IMR-90 (cell line): ENCODE results near the gene IQSEC1. TPM values are rescaled to one million over a fixed set of nuclear protein-coding genes. Genes with fewer than 3 reads are reported as not detected.

ENCODE experiments used
- ATAC-seq: fragments of 200-7000 bp; cut with Tn5 transposase; 2 replicates; pipeline ENCODE4 v1.9.1; 2020; ENCODE audit warnings: low read depth, mild to moderate bottlenecking, moderate library complexity
- BruUV-seq: library from RNA; stranded (reverse); fragments of 400-500 nt; replicated peaks from 2 replicates; lab custom pipeline; 2021; lab: Mats Ljungman, UMichigan
- CTCF ChIA-PET: fragments of 300-600 bp; formaldehyde crosslinking; extraction: SDS; loops from one replicate; lab custom pipeline; 2021; ENCODE audit warnings: antibody characterized with exemption; lab: Yijun Ruan, JAX
- POLR2A ChIA-PET: fragments of 300-600 bp; sonication (Branson Sonifier 250); formaldehyde crosslinking; loops from one replicate; lab custom pipeline; 2022; ENCODE audit warnings: antibody characterized with exemption; ENCODE audit not compliant: unreplicated experiment; lab: Charles Lee
- DNase-seq: peaks from one replicate; pipeline ENCODE4 v3.0.0; 2013
- H2AFZ ChIP-seq: replicated peaks from 2 replicates; pipeline ENCODE3; 2013; ENCODE audit warnings: low read length, mild to moderate bottlenecking; ENCODE audit not compliant: poor library complexity
- H2AK5ac ChIP-seq: 2 replicates; pipeline ENCODE4 v1.6.1; 2013; ENCODE audit warnings: low read depth, low read length, inconsistent platforms
- H2AK9ac ChIP-seq: replicated peaks from 2 replicates; pipeline ENCODE3; 2013; ENCODE audit warnings: mild to moderate bottlenecking, low read depth, low read length, moderate library complexity; ENCODE audit not compliant: poor library complexity
- H2BK120ac ChIP-seq: 2 replicates; pipeline ENCODE4 v1.6.1; 2013; ENCODE audit warnings: low read depth, low read length, inconsistent platforms
- H2BK15ac ChIP-seq: 3 replicates; pipeline ENCODE4 v1.6.1; 2013; ENCODE audit warnings: low read depth, low read length, inconsistent platforms
- H2BK20ac ChIP-seq: 2 replicates; pipeline ENCODE4 v1.6.1; 2013; ENCODE audit warnings: low read depth, mild to moderate bottlenecking, inconsistent platforms, low read length, moderate library complexity
- H2BK5ac ChIP-seq: 2 replicates; pipeline ENCODE4 v1.6.1; 2013; ENCODE audit warnings: mild to moderate bottlenecking, low read depth, low read length, inconsistent platforms; ENCODE audit not compliant: poor library complexity, severe bottlenecking
- H3K14ac ChIP-seq: replicated peaks from 2 replicates; pipeline ENCODE4 v1.6.1; 2013; ENCODE audit warnings: low read depth, low read length, inconsistent platforms
- H3K18ac ChIP-seq: 2 replicates; pipeline ENCODE4 v1.6.1; 2013; ENCODE audit warnings: low read depth, low read length, control low read depth
- H3K23ac ChIP-seq: 2 replicates; pipeline ENCODE4 v1.6.1; 2013; ENCODE audit warnings: low read depth, low read length, inconsistent platforms
- H3K27ac ChIP-seq: 2 replicates; pipeline ENCODE4 v1.5.1; 2013; ENCODE audit warnings: mild to moderate bottlenecking, control low read depth, low read length; ENCODE audit not compliant: insufficient read depth
- H3K27me3 ChIP-seq: 2 replicates; pipeline ENCODE4 v1.6.1; 2013; ENCODE audit warnings: low read length; ENCODE audit not compliant: control insufficient read depth, insufficient read depth
- H3K36me3 ChIP-seq: 2 replicates; pipeline ENCODE4 v1.6.1; 2013; ENCODE audit warnings: low read length, mixed read lengths; ENCODE audit not compliant: control insufficient read depth, insufficient read depth
- H3K4ac ChIP-seq: 2 replicates; pipeline ENCODE4 v1.6.1; 2013; ENCODE audit warnings: low read depth, low read length, inconsistent platforms
- H3K4me1 ChIP-seq: 2 replicates; pipeline ENCODE4 v1.6.1; 2013; ENCODE audit warnings: low read length, mixed read lengths; ENCODE audit not compliant: control insufficient read depth, insufficient read depth
- H3K4me2 ChIP-seq: 2 replicates; pipeline ENCODE4 v1.6.1; 2013; ENCODE audit warnings: low read depth, mild to moderate bottlenecking, control low read depth, low read length, moderate library complexity
- H3K4me3 ChIP-seq: 2 replicates; pipeline ENCODE4 v1.5.1; 2013; ENCODE audit warnings: low read depth, mild to moderate bottlenecking, control low read depth, low read length, moderate library complexity; ENCODE audit not compliant: insufficient read depth
- H3K56ac ChIP-seq: 2 replicates; pipeline ENCODE4 v1.6.1; 2013; ENCODE audit warnings: low read length, inconsistent platforms; ENCODE audit not compliant: insufficient read depth; ENCODE audit errors: extremely low read depth
- H3K79me1 ChIP-seq, 2 experiments: 2 replicates each; pipeline ENCODE4 v1.6.1; 2013; ENCODE audit warnings: low read length in 2 of 2, inconsistent platforms in 1 of 2, low read depth in 1 of 2
- H3K9ac ChIP-seq: 2 replicates; pipeline ENCODE4 v1.6.1; 2013; ENCODE audit warnings: low read depth, low read length, control low read depth
- H3K9me1 ChIP-seq: 2 replicates; pipeline ENCODE4 v1.6.1; 2013; ENCODE audit warnings: low read length, inconsistent platforms; ENCODE audit not compliant: insufficient read depth
- H3K9me3 ChIP-seq: 2 replicates; pipeline ENCODE4 v1.6.1; 2013; ENCODE audit warnings: low read length; ENCODE audit not compliant: control insufficient read depth, insufficient read depth
- H4K20me1 ChIP-seq: 2 replicates; pipeline ENCODE4 v1.6.1; 2013; ENCODE audit warnings: low read length, inconsistent platforms; ENCODE audit not compliant: insufficient read depth
- H4K5ac ChIP-seq: 2 replicates; pipeline ENCODE4 v1.6.1; 2013; ENCODE audit warnings: mild to moderate bottlenecking, low read depth, low read length, control low read depth
- H4K8ac ChIP-seq, 2 experiments: 2 replicates each; pipeline ENCODE4 v1.6.1; 2013; ENCODE audit warnings: low read depth in 2 of 2, low read length in 2 of 2, control low read depth in 1 of 2, inconsistent platforms in 1 of 2
- H4K91ac ChIP-seq: 2 replicates; pipeline ENCODE4 v1.6.1; 2013; ENCODE audit warnings: low read depth, low read length, inconsistent platforms; ENCODE audit not compliant: insufficient read depth
- BHLHE40 ChIP-seq: fragments of 150-350 bp; IDR thresholded peaks from 2 replicates; pipeline ENCODE4 v1.6.1; 2016; ENCODE audit warnings: mild to moderate bottlenecking, low read depth, low read length
- CEBPB ChIP-seq: IDR thresholded peaks from 2 replicates; pipeline ENCODE4 v1.6.1; 2012; ENCODE audit warnings: low read depth, low read length, improper control_type of control experiment
- CHD1 ChIP-seq: IDR thresholded peaks from 2 replicates; pipeline ENCODE4 v1.6.1; 2012; ENCODE audit warnings: low read depth, low read length, improper control_type of control experiment
- NFE2L2 ChIP-seq: fragments of 150-350 bp; IDR thresholded peaks from 2 replicates; pipeline ENCODE4 v1.6.1; 2016; ENCODE audit warnings: low read depth, mild to moderate bottlenecking, low read length
- RCOR1 ChIP-seq: IDR thresholded peaks from 2 replicates; pipeline ENCODE4 v1.6.1; 2012; ENCODE audit warnings: mild to moderate bottlenecking, low read length, improper control_type of control experiment; ENCODE audit not compliant: insufficient replicate concordance
- WGBS, 2 experiments: methylation state at CpG; one replicate each; pipeline versions ENCODE4 v1.1.5 to v1.1.7; 2013; ENCODE audit warnings: missing lambda C conversion rate in 2 of 2; ENCODE audit not compliant: insufficient read length in 1 of 2; ENCODE audit errors: extremely low coverage in 2 of 2; 5-methylcytosine and 5-hydroxymethylcytosine counted together
- dilution Hi-C: fragments of 300-500 bp; cut with HindIII; formaldehyde crosslinking; loops from one replicate; pipeline ENCODE4 v1.14.3; 2018; ENCODE audit warnings: low sequenced_read_pairs; ENCODE audit not compliant: unreplicated experiment
- in situ Hi-C: fragments of 300-500 bp; cut with MboI; formaldehyde crosslinking; loops from 3 replicates; pipeline ENCODE4 v1.14.3; 2019; ENCODE audit warnings: low sequenced_read_pairs, inconsistent platforms, mixed read lengths
- intact Hi-C: fragments of 100-400 bp; cut with micrococcal nuclease; formaldehyde crosslinking; loops from 2 replicates; pipeline ENCODE4 v1.10.0; 2022
- polyA plus RNA-seq, 3 experiments: library from polyadenylated mRNA; depleted of rRNA; stranded (reverse); fragments of >200 nt; gene quantifications; 2 replicates each; pipeline ENCODE4 v1.2.3, GENCODE V29; 2012; ENCODE audit warnings: low replicate concordance in 1 of 3
- total RNA-seq: library from RNA; depleted of rRNA; stranded (reverse); fragments of >200 nt; gene quantifications from 2 replicates; pipeline ENCODE4 v1.2.3, GENCODE V29; 2012
- TF ChIP-seq, protein P1 (sequence below): fragments of 150-350 bp; IDR thresholded peaks from 2 replicates; pipeline ENCODE4 v1.6.1; 2016; ENCODE audit warnings: low read depth, mild to moderate bottlenecking, low read length, moderate library complexity, borderline replicate concordance

The IQSEC1 gene
- total and polyA plus RNA-seq, 2 of the 4 experiments (the other 2 are of a cell fraction), result 5.9 to 11.9 TPM

DNA sequence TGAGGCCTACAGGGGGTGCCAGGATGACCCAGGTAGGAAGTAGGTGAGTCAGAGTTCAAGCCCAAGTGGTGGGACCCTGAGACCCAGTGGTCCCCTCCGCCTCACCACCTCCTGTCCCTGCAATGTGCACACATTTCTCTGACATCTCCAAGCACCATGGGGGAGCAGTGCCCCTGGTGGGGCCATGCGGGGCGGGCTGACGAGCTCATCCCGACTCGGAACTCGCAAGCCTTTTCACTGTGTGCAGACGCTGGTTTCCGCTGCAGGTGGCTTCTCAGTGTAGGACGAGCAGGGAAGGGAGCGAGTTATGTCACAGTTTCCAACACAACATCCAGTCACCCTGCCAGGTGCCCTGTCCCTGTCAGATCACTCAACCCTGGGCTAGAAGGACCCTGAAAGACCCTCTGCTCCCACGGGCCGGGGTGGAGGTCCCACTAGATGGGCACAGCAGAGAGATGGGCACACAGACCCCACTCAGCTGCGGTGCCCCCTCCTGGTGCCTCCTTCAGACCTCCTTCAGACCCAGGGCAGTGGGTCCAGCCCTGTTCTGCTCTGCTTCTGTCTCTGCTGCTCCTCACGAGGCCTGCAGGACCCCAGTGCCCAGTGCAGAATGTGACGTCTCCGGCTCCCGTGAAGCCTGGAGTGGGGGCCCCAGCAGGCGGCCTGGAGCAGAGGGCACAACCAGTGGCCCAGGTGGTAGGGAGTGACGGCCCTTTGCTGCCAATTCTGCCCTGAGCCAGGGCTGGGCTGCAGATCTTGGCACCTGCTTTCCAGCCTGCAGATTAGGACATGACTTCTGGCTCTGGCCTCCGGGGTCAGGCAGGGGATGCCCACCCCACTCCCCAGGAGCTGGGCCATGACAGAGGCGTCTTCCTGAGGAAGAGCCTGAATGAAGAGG is 129.9 kb downstream of the IQSEC1 start (continued):
- TF ChIP-seq BHLHE40, result no peak

DNA sequence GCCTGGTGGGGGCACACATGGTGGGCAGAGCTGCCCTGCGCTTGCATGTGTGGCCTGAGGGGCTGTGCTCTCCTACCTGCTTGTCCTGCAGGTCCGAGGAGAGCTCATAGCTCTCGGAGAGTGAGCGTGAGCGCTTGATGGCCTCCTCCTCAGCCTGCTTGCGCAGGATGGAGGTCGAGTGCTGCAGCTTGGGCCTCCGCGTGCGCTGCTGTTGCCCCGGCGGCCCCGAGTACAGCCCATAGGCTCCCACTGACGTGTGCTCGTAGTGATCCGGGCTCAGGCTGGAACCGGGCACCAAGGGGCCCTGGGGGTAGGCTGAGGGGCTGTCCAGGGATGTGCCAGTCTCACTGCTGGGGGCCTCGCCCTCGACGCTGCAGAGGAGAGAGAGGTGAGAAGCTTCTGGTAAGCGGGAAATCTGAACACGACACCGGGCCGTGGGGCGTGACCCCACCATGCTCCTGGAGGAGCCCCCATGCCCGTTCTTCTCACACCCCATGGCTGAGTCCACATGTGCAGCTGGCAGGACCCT is 131.7 kb downstream of the IQSEC1 start:
- Histone ChIP-seq H2BK120ac (no peak overlapping the region), H2AK9ac (no peak overlapping the region), H3K9me1 (0 out of 2 replicates have a peak, but pooled peaks cover 4% of the 10 kb centered on the region), H2BK5ac (no peak overlapping the region), H3K9ac (no peak overlapping the region), H3K4me3 (no peak overlapping the region), H3K4me1 (peaks cover 8% of the 10 kb centered on the region; the same call in 1 of the 2 replicates), H4K8ac (no peak overlapping the region), H4K91ac (no peak overlapping the region), H3K18ac (no peak overlapping the region), H3K9me3 (no peaks in the 10 kb centered on the region), H3K14ac (no peak overlapping the region), H3K23ac (no peak overlapping the region), H3K56ac (no peak overlapping the region), H4K5ac (no peak overlapping the region), H4K20me1 (peaks cover 24% of the 10 kb centered on the region; the same call in 1 of the 2 replicates), H2BK15ac (no peak overlapping the region), H3K4ac (no peak overlapping the region), H3K79me1 (peaks cover 8 to 24% of the 10 kb centered on the region in 2 experiments; a peak in 3 of 4 replicates), H2AFZ (no peak overlapping the region), H2AK5ac (no peak overlapping the region), H3K4me2 (no peak overlapping the region), H3K27ac (no peak overlapping the region), H2BK20ac (no peak overlapping the region), H3K36me3 (peaks cover 22% of the 10 kb centered on the region), H3K27me3 (no peaks in the 10 kb centered on the region)
- intact Hi-C loops, result no loop called here
- dilution Hi-C loops, result no loop called here
- BruUV-seq, result no TSS peak
- ATAC-seq (no peak), DNase-seq (no peak)
- TF ChIP-seq RCOR1 (no peak), CEBPB (no peak), NFE2L2 (no peak), CHD1 (no peak)
- TF ChIP-seq, protein P1, sequence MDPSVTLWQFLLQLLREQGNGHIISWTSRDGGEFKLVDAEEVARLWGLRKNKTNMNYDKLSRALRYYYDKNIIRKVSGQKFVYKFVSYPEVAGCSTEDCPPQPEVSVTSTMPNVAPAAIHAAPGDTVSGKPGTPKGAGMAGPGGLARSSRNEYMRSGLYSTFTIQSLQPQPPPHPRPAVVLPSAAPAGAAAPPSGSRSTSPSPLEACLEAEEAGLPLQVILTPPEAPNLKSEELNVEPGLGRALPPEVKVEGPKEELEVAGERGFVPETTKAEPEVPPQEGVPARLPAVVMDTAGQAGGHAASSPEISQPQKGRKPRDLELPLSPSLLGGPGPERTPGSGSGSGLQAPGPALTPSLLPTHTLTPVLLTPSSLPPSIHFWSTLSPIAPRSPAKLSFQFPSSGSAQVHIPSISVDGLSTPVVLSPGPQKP, result no peak
- CTCF ChIA-PET, result no interaction called here
- POLR2A ChIA-PET, result no interaction called here
- 97% methylated on average over 14 of the region's 26 CpGs; no CpG with 5 or more reads in 1 of the 2 experiments for WGBS, 2 experiments
- in situ Hi-C loops, result no loop called here
